ENCODE measurements around the gene RANBP17. TPM values are rescaled to one million over a fixed set of nuclear protein-coding genes. Genes with fewer than 3 reads are reported as not detected.

Gene RANBP17
- total and polyA plus RNA-seq, 2 experiments from 2014 or later = 43.8 to 53.1 TPM

DNA sequence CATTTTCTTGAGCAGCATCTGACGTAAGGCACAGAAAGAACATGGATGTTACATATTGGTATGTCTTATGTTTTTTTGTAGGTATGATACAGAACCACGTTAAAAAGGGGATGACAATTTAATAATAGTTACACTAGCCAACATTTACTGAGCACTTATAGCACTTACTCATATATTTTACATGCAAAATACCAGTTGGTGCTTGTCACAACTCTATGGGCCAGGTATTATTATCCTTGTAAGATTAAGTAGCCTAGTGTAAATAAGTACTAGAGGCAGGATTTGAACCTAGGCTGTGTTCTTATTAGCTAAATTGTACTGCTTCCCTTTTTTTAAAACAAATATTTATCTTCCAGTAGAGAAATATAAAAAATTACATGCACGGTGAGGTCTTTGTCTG is 83.5 kb downstream of the RANBP17 start:
- H3K27ac Mint-ChIP-seq = no peak overlapping the region
- no peak overlapping the region for H3K4me2 ChIP-seq
- H3K79me2 ChIP-seq (replicated peaks; ENCODE audit: insufficient read depth) = no peaks in the 10 kb centered on the region
- no peaks in the 10 kb centered on the region for H3K27me3 ChIP-seq (ENCODE audit: insufficient read depth)
- H3K4me1 ChIP-seq (ENCODE audit: insufficient read depth) = no peaks in the 10 kb centered on the region
- H3F3A ChIP-seq (replicated peaks; ENCODE audit: low read depth) = no peaks in the 10 kb centered on the region
- ATAC-seq (no peak), DNase-seq (ENCODE audit: low spot score) (no peak)
- H3K27me3 Mint-ChIP-seq (ENCODE audit: insufficient read depth, low read depth, poor library complexity) = no peaks in the 10 kb centered on the region
- no peak overlapping the region for H3K4me3 Mint-ChIP-seq
- H4K20me1 ChIP-seq (replicated peaks; ENCODE audit: insufficient read depth) = 0 out of 2 replicates have a peak, but pooled peaks cover 3% of the 10 kb centered on the region
- no peak overlapping the region for H3K27ac ChIP-seq (ENCODE audit: low read depth)
- H3K9me2 ChIP-seq (ENCODE audit: insufficient read depth) = no peaks in the 10 kb centered on the region
- H3K36me3 ChIP-seq (ENCODE audit: insufficient read depth) = no peaks in the 10 kb centered on the region
- H3K9me3 Mint-ChIP-seq = no peaks in the 10 kb centered on the region; the same call in 2 of the 3 replicates
- H3K4me1 Mint-ChIP-seq = no peaks in the 10 kb centered on the region
- no peak overlapping the region for H3K4me3 ChIP-seq
- no peaks in the 10 kb centered on the region for H3K36me3 Mint-ChIP-seq (ENCODE audit: low read depth)
- H2AFZ ChIP-seq = no peak overlapping the region
- TF ChIP-seq NANOG (IDR thresholded peaks at IDR 0.05; ENCODE audit: borderline replicate concordance) (no peak), EZH2phosphoT487 (IDR thresholded peaks at IDR 0.05; ENCODE audit: unreplicated experiment) (no peak), JUNB (IDR thresholded peaks at IDR 0.05; ENCODE audit: unreplicated experiment) (no peak), CREB1 (CRISPR knock-in tag; IDR thresholded peaks at IDR 0.05; ENCODE audit: low read depth) (no peak), STAT1 (IDR thresholded peaks at IDR 0.05; ENCODE audit: unreplicated experiment) (no peak), EZH2 (IDR thresholded peaks at IDR 0.05; ENCODE audit: low read depth, unreplicated experiment) (no peak), ZNF114 (CRISPR knock-in tag; IDR thresholded peaks at IDR 0.05) (no peak), POLR2AphosphoS5 (IDR thresholded peaks at IDR 0.05; ENCODE audit: low read depth) (no peak), ZNF331 (CRISPR knock-in tag; IDR thresholded peaks at IDR 0.05; ENCODE audit: low read depth) (no peak)
- TF ChIP-seq, protein P1, sequence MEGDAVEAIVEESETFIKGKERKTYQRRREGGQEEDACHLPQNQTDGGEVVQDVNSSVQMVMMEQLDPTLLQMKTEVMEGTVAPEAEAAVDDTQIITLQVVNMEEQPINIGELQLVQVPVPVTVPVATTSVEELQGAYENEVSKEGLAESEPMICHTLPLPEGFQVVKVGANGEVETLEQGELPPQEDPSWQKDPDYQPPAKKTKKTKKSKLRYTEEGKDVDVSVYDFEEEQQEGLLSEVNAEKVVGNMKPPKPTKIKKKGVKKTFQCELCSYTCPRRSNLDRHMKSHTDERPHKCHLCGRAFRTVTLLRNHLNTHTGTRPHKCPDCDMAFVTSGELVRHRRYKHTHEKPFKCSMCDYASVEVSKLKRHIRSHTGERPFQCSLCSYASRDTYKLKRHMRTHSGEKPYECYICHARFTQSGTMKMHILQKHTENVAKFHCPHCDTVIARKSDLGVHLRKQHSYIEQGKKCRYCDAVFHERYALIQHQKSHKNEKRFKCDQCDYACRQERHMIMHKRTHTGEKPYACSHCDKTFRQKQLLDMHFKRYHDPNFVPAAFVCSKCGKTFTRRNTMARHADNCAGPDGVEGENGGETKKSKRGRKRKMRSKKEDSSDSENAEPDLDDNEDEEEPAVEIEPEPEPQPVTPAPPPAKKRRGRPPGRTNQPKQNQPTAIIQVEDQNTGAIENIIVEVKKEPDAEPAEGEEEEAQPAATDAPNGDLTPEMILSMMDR (conservative IDR thresholded peaks at IDR 0.05; ENCODE audit: low read depth in 2 of 2) = no peak
- TF ChIP-seq, protein P2, sequence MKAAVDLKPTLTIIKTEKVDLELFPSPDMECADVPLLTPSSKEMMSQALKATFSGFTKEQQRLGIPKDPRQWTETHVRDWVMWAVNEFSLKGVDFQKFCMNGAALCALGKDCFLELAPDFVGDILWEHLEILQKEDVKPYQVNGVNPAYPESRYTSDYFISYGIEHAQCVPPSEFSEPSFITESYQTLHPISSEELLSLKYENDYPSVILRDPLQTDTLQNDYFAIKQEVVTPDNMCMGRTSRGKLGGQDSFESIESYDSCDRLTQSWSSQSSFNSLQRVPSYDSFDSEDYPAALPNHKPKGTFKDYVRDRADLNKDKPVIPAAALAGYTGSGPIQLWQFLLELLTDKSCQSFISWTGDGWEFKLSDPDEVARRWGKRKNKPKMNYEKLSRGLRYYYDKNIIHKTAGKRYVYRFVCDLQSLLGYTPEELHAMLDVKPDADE (IDR thresholded peaks at IDR 0.05) = no peak
- TF ChIP-seq, protein P3, sequence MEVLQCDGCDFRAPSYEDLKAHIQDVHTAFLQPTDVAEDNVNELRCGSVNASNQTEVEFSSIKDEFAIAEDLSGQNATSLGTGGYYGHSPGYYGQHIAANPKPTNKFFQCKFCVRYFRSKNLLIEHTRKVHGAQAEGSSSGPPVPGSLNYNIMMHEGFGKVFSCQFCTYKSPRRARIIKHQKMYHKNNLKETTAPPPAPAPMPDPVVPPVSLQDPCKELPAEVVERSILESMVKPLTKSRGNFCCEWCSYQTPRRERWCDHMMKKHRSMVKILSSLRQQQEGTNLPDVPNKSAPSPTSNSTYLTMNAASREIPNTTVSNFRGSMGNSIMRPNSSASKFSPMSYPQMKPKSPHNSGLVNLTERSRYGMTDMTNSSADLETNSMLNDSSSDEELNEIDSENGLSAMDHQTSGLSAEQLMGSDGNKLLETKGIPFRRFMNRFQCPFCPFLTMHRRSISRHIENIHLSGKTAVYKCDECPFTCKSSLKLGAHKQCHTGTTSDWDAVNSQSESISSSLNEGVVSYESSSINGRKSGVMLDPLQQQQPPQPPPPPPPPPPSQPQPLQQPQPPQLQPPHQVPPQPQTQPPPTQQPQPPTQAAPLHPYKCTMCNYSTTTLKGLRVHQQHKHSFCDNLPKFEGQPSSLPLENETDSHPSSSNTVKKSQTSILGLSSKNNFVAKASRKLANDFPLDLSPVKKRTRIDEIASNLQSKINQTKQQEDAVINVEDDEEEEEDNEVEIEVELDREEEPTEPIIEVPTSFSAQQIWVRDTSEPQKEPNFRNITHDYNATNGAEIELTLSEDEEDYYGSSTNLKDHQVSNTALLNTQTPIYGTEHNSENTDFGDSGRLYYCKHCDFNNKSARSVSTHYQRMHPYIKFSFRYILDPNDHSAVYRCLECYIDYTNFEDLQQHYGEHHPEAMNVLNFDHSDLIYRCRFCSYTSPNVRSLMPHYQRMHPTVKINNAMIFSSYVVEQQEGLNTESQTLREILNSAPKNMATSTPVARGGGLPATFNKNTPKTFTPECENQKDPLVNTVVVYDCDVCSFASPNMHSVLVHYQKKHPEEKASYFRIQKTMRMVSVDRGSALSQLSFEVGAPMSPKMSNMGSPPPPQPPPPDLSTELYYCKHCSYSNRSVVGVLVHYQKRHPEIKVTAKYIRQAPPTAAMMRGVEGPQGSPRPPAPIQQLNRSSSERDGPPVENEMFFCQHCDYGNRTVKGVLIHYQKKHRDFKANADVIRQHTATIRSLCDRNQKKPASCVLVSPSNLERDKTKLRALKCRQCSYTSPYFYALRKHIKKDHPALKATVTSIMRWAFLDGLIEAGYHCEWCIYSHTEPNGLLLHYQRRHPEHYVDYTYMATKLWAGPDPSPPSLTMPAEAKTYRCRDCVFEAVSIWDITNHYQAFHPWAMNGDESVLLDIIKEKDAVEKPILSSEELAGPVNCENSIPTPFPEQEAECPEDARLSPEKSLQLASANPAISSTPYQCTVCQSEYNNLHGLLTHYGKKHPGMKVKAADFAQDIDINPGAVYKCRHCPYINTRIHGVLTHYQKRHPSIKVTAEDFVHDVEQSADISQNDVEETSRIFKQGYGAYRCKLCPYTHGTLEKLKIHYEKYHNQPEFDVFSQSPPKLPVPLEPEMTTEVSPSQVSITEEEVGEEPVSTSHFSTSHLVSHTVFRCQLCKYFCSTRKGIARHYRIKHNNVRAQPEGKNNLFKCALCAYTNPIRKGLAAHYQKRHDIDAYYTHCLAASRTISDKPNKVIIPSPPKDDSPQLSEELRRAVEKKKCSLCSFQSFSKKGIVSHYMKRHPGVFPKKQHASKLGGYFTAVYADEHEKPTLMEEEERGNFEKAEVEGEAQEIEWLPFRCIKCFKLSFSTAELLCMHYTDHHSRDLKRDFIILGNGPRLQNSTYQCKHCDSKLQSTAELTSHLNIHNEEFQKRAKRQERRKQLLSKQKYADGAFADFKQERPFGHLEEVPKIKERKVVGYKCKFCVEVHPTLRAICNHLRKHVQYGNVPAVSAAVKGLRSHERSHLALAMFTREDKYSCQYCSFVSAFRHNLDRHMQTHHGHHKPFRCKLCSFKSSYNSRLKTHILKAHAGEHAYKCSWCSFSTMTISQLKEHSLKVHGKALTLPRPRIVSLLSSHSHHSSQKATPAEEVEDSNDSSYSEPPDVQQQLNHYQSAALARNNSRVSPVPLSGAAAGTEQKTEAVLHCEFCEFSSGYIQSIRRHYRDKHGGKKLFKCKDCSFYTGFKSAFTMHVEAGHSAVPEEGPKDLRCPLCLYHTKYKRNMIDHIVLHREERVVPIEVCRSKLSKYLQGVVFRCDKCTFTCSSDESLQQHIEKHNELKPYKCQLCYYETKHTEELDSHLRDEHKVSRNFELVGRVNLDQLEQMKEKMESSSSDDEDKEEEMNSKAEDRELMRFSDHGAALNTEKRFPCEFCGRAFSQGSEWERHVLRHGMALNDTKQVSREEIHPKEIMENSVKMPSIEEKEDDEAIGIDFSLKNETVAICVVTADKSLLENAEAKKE (CRISPR knock-in tag; IDR thresholded peaks at IDR 0.05) = no peak
- TF ChIP-seq, protein P4, sequence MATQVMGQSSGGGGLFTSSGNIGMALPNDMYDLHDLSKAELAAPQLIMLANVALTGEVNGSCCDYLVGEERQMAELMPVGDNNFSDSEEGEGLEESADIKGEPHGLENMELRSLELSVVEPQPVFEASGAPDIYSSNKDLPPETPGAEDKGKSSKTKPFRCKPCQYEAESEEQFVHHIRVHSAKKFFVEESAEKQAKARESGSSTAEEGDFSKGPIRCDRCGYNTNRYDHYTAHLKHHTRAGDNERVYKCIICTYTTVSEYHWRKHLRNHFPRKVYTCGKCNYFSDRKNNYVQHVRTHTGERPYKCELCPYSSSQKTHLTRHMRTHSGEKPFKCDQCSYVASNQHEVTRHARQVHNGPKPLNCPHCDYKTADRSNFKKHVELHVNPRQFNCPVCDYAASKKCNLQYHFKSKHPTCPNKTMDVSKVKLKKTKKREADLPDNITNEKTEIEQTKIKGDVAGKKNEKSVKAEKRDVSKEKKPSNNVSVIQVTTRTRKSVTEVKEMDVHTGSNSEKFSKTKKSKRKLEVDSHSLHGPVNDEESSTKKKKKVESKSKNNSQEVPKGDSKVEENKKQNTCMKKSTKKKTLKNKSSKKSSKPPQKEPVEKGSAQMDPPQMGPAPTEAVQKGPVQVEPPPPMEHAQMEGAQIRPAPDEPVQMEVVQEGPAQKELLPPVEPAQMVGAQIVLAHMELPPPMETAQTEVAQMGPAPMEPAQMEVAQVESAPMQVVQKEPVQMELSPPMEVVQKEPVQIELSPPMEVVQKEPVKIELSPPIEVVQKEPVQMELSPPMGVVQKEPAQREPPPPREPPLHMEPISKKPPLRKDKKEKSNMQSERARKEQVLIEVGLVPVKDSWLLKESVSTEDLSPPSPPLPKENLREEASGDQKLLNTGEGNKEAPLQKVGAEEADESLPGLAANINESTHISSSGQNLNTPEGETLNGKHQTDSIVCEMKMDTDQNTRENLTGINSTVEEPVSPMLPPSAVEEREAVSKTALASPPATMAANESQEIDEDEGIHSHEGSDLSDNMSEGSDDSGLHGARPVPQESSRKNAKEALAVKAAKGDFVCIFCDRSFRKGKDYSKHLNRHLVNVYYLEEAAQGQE (IDR thresholded peaks at IDR 0.05; ENCODE audit: unreplicated experiment) = no peak

Measured in GM23338 (cell line).